ENCODE measurements around the gene SCYGR2. TPM values are rescaled to one million over a fixed set of nuclear protein-coding genes. Genes with fewer than 3 reads are reported as not detected.
"Not testable (repeated sequence)": the region's sequence is repeated elsewhere in the genome, so short reads cannot be mapped to it uniquely, and the experiment has no call there.

Gene SCYGR2
- not detected in 2 replicates for total RNA-seq

- DNase-seq (ENCODE audit: insufficient read length, low spot score, missing footprints); H3K36me3 ChIP-seq (ENCODE audit: insufficient read depth, low read length); H3K27ac ChIP-seq (ENCODE audit: low read depth, low read length); H3K79me2 ChIP-seq (ENCODE audit: insufficient read depth, low read length); H3K4me1 ChIP-seq (ENCODE audit: insufficient read depth, low read length); H3K27me3 ChIP-seq (ENCODE audit: insufficient read depth, low read length); H3K4me3 ChIP-seq (ENCODE audit: insufficient read depth, low read length); H3K4me2 ChIP-seq (ENCODE audit: insufficient read depth, low read length); H4K20me1 ChIP-seq (ENCODE audit: insufficient read depth, low read length); H2AFZ ChIP-seq (ENCODE audit: low read length); H3K9me3 ChIP-seq (ENCODE audit: low read depth, low read length): not testable (repeated sequence)
These were observed at the start of gene SCYGR2 for GRCh38 chr2:227598835-227599503. Gene SCYGR2 (plus strand): TSS chr2:227598893. CDS start chr2:227598893, 0 bp downstream.

- peaks cover 43% of the 10 kb centered on the region for H3K36me3 ChIP-seq (ENCODE audit: insufficient read depth, low read length)
- no peak for TF ChIP-seq CTCF (IDR thresholded peaks at IDR 0.05; ENCODE audit: extremely low read depth, low read depth, low read length)
- H3K79me2 ChIP-seq (ENCODE audit: insufficient read depth, low read length): no peaks in the 10 kb centered on the region
- no peak overlapping the region for H3K4me3 ChIP-seq (ENCODE audit: insufficient read depth, low read length)
- no peaks in the 10 kb centered on the region for H3K4me1 ChIP-seq (ENCODE audit: insufficient read depth, low read length)
- no peak overlapping the region for H3K4me2 ChIP-seq (ENCODE audit: insufficient read depth, low read length)
- DNase-seq (ENCODE audit: insufficient read length, low spot score, missing footprints): no peak
- no peaks in the 10 kb centered on the region for H3K9me3 ChIP-seq (ENCODE audit: low read depth, low read length)
- no peak overlapping the region for H3K27ac ChIP-seq (ENCODE audit: low read depth, low read length)
- no peaks in the 10 kb centered on the region for H3K27me3 ChIP-seq (ENCODE audit: insufficient read depth, low read length)
- H4K20me1 ChIP-seq (ENCODE audit: insufficient read depth, low read length): no peaks in the 10 kb centered on the region
- H2AFZ ChIP-seq (ENCODE audit: low read length): no peak overlapping the region
These were observed 46.9 kb upstream of the SCYGR2 start for GRCh38 chr2:227551836-227552235.

GRCh38 chr2:227562581-227562980 lies 36.1 kb upstream of the SCYGR2 start:
- DNase-seq (ENCODE audit: insufficient read length, low spot score, missing footprints): no peak
- Histone ChIP-seq H3K27me3 (ENCODE audit: insufficient read depth, low read length) (no peaks in the 10 kb centered on the region), H3K79me2 (ENCODE audit: insufficient read depth, low read length) (no peaks in the 10 kb centered on the region), H3K4me1 (ENCODE audit: insufficient read depth, low read length) (no peaks in the 10 kb centered on the region), H3K4me3 (ENCODE audit: insufficient read depth, low read length) (no peak overlapping the region), H3K27ac (ENCODE audit: low read depth, low read length) (no peak overlapping the region), H3K4me2 (ENCODE audit: insufficient read depth, low read length) (no peak overlapping the region), H2AFZ (ENCODE audit: low read length) (no peak overlapping the region), H4K20me1 (ENCODE audit: insufficient read depth, low read length) (no peaks in the 10 kb centered on the region), H3K36me3 (ENCODE audit: insufficient read depth, low read length) (peaks cover 7% of the 10 kb centered on the region), H3K9me3 (ENCODE audit: low read depth, low read length) (no peaks in the 10 kb centered on the region)
- TF ChIP-seq CTCF (IDR thresholded peaks at IDR 0.05; ENCODE audit: extremely low read depth, low read depth, low read length): no peak

GRCh38 chr2:227565080-227565479 lies 33.6 kb upstream of the SCYGR2 start:
- Histone ChIP-seq H3K79me2 (ENCODE audit: insufficient read depth, low read length) (no peaks in the 10 kb centered on the region), H3K4me1 (ENCODE audit: insufficient read depth, low read length) (peaks cover 2% of the 10 kb centered on the region), H4K20me1 (ENCODE audit: insufficient read depth, low read length) (no peaks in the 10 kb centered on the region), H2AFZ (ENCODE audit: low read length) (no peak overlapping the region), H3K4me3 (ENCODE audit: insufficient read depth, low read length) (no peak overlapping the region), H3K36me3 (ENCODE audit: insufficient read depth, low read length) (no peaks in the 10 kb centered on the region), H3K4me2 (ENCODE audit: insufficient read depth, low read length) (no peak overlapping the region), H3K27me3 (ENCODE audit: insufficient read depth, low read length) (no peaks in the 10 kb centered on the region), H3K27ac (ENCODE audit: low read depth, low read length) (no peak overlapping the region), H3K9me3 (ENCODE audit: low read depth, low read length) (no peaks in the 10 kb centered on the region)
- no peak for DNase-seq (ENCODE audit: insufficient read length, low spot score, missing footprints)
- TF ChIP-seq CTCF (IDR thresholded peaks at IDR 0.05; ENCODE audit: extremely low read depth, low read depth, low read length): no peak

Data from osteoblast (primary cell).